GM21619 (cell line): ENCODE results near the gene KIAA1549.
"Not testable (repeated sequence)": the region's sequence is repeated elsewhere in the genome, so short reads cannot be mapped to it uniquely, and the experiment has no call there.

Source experiments
- ATAC-seq: cut with Tn5 transposase; IDR thresholded peaks from one replicate; pipeline ENCODE4 v1.9.1; 2021; ENCODE audit not compliant: unreplicated experiment

KIAA1549 gene

DNA sequence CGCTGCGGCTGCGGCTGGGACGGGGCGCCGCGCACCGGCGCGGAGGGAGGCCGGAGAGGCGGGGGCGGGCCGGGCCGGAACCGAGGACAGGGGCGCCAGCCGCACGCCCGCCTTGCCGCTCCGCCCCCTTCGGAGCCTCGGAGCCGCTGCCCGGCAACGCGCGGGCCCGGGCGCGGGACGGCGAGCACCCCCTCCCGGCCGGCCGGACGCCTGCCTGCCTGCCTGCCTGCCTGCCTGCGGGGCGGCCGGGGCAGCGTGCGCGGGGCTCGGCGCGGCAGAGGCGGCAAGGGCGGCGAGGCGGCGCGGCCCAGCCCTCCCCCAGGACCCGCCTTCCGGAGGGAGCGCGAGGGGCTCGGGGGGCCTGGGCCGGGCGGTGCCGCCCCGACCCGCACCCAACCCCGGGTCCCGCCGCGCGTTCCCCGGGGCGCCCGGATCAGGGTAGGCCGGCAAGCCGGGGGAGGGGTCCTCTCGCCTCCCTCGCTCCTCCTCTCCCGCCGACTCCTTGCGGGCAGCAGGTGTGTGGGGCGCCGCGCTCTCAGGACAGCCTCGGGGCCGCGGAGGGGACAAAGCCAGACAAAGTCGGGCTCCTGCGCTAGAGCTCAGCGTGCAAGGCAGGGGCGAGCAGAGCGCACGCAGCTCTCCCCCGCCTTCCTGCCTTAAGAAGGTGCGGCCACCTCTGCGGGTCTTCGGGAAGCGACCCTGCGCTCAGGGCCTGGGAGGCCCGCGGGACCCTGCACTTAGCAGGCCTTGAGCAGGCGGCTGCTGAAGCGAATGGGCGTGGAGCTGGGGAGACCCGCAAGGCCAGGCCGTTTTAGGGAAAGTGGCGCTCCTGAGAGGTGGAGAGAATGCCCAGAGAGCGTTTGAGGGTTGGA is at the start of gene KIAA1549:
Gene KIAA1549, minus strand, starts transcription at position 58 of the 872 bp plus-strand sequence. CDS start 120 bp downstream, outside the sequence.
- ATAC-seq: peak; percentile 79

GRCh38 chr7:139029353-139029752 is 48.2 kb upstream of the KIAA1549 start:
- ATAC-seq: no peak

DNA sequence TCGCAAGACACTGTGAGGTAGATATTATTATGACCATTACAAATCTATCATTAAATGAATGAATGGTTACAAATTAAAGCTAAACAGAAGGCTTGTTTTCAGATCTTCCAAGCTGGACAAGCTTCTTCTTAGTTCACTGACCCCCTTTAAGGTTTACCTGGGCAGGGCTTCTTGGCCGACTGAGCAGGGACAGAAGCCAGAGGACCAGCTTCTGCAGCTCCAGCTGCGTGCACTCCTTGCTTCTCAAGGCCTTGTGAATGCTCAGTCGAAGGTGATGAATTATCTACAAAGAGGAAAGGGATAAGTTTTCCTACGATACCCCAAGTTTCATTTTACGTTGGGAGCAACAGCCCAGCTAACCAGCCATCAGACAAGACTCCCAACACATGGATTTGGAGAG is 45.4 kb upstream of the KIAA1549 start:
- ATAC-seq: no peak

GRCh38 chr7:139025861-139026260 is 44.7 kb upstream of the KIAA1549 start:
- not testable (repeated sequence) for ATAC-seq

DNA sequence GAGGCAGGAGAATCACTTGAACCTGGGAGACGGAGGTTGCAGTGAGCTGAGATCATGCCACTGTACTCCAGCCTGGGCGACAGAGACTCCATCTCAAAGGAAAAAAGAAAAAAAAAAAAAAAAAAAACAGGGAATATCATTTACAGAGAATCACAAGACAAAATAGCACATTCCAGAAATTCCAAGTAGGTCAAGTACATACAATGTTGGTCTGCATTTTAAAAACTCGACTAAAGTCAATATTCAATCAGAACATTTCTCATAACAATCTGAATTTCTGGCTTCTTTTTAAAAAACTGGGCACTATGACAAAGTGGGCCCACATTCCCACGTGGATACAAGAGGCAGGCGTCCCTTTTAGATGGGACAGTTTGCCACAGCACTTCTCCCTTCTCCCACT is 41.9 kb upstream of the KIAA1549 start:
- ATAC-seq: no peak

DNA sequence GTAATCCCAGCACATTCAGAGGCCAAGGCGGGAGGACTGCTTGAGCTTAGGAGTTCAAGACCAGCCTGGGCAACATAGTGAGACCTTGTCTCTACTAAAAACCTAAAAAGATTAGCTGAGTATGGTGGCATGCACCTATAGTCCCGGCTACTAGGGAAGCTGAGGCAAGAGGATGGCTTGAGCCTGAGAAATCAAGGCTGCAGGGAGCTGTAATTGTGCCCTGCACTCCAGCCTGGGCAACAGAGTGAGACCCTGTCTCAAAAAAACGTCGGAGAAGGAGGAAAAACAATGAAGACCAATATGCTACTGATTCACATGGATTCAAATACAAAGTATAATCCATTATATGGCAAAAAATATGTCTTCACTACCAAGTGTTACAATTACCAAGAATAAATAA is 41.1 kb upstream of the KIAA1549 start:
- ATAC-seq: no peak

DNA sequence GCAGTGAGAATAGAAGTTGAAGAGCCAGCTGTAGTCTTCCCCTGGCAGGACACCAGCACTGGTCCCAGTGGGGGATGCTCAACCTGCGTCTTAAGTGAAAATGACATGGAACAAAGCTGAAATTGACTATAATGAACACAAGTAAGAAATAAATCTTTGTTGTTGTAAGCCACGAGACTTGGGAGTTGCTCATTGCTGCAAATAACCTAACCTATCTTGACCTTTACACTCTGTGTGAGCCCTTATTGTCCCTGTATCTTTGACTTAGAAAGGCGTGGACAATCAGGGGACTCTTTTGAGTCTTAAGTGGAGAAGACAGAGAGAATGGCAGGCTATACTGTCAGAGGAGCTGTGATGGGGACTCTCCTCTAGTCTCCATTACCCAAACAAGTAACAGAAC is 37.7 kb upstream of the KIAA1549 start:
- ATAC-seq: no peak

DNA sequence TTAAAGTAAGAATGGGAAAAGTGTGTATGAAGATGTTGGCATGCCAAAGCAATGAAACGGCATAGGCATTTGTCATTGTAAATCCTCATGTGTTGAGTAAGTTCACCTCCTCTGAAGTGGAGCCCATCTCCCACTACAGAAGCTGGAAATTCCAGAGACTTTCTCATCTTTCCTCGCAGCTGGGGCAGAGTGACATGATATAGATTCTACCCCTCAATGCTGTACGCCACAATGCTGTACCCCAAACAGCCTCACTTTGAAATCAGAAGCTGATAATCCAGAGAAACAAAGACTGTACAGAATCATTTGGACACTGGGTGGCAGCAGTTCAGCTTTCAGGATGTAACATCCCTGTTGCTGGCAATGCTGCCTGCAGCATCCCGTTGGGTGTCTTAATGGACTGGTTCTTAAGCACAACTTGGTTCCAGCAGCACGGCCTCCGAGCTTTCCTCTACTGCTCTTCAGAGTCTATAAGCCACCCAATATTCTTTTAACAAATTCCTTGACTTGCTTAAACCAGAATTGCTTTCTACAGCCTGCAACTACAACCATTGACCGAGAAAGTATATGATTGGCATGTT is 35.8 kb upstream of the KIAA1549 start:
- peak; percentile 92 for ATAC-seq

- ATAC-seq: no peak
Measured at GRCh38 chr7:139011373-139011772, 30.2 kb upstream of the KIAA1549 start.

DNA sequence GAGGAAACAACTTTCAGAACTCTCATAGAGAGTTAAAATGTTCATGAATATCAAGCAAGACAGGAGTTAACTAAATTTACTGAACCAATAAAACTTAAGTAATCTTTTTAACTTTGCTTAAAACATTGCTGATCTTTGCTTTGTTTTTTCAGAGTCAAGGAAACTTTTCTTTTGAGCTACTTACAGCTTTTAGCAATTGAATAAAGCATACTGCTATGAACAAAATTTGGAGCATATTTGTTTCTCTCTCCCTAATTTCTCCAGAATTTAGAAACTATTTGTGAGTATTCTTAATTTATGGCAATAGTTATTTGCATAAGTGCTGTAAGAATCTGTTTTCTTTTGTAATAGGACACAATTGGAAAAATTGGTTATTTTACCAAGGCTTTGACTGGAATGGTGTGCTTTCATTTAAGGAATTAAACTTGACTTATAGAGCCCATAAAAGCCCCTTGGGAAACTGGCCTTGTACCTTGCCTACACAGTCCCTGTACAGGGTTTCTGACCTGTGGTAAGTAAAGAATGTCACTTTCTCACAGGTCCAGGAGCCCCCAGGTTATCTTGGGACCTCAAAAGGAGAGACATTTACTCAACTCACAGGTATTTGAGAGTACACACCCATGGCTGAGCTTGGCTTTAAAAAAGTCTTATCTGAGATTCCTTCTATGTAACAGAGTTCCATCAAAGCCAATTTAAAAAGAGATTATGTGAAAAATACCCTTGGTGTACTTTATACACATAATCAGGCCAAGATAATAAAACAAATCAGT is 23.3 kb upstream of the KIAA1549 start:
- ATAC-seq: no peak

GRCh38 chr7:138999414-138999813 is 18.2 kb upstream of the KIAA1549 start:
- ATAC-seq: no peak

- no peak for ATAC-seq
Measured at GRCh38 chr7:138992052-138992531, 10.9 kb upstream of the KIAA1549 start.

GRCh38 chr7:138987686-138988085 is 6.5 kb upstream of the KIAA1549 start:
- ATAC-seq: no peak

- ATAC-seq: no peak
Measured at GRCh38 chr7:138982204-138982623, 1.0 kb upstream of the KIAA1549 start.

DNA sequence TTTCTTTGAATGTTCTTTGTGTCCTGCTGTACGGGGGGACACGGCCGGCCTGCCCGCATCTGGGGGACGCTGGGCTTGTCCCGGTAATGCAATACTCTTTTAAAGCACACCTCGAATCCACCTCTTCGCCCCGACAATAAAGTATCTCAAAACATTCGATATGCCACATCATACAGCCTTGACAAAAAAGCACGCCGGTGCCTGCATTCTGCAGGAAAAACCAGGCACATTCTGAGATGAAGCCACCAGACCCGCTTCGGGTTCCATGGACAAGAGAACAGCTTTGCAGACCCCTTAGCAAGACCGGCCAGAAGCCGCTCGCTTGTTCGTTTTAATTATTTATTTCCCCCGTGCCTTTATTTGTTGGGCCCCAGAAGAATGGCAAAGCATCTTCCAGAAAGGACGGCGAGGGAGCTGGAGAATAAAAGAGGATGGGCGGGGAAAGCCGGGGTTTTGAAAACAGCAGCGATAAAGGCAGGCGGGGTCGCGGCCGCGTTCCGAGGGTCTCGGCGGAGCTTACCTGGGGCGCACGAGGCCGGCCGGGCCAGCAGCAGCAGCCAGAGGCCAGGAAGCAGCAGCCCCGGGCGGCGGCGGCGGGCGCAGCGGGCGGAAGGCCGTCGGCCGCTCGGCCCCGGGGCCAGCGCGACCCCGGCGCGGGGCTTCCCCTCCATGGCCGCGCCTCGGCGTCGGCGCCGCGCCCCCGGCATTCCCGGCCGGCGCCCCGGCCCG is 462 bp downstream of the KIAA1549 start:
- peak; percentile 46 for ATAC-seq

DNA sequence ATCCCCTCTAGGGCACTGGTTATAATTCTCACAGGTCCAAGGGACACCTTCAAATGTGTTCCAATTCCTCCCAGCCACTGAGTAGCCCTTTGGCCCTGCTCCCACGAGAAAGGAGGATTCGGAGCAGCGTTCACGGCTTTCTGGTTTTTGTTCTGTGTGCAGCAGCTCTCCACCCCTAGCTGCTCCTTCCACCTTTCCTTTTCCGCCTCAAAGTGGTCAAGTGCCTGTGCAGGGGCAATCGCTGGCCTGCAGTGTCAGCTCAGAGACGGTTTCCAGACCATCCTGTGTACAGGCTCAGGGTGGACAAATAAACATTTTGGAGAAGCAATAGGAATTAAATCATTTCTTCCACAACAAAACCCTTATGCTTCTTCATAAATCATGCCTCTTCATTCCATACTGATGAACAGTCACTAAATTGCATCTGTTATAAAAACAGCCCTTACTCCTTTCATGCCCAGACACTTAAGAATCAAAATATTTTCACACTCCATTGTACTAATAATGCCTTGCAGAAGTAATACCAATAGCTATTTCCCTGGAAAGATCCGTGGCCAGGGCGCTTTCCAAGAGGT is 1.1 kb downstream of the KIAA1549 start:
- ATAC-seq: no peak

DNA sequence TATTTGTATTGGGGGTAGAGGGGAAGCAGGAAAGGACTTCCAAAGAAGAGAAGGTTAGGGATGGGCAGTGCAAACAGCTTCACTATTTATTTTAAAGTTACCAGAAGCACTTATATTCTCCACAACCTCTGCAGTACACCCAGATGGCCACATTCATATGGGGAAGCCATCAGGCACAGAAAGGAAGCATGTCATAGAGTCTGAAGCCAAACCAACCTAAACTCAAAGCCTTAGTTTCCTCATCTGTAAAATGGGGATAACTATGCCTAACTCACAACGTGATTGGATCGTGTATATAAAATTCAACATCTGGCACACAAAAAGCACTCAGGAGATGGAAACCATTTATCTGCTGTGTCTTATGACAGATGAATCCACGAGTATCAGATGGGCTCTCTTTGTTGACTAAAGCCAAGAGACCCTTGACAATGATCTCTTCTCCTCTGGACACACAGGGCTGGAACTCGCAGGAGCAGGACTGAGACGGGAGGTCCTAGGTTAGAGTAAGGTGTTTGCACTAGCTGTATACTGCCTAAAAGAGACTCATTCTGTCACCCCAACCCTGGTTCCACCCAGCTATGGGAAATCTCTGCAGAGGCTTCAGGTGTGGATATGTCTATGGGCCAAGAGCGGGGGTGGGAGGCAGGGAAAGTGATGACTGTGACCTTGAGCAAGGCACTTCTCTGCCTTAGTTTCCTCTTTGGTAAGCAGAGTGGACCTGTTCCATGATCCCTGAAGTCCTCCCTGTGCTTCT is 1.8 kb downstream of the KIAA1549 start:
- ATAC-seq: no peak

- ATAC-seq: no peak
Measured at GRCh38 chr7:138978541-138979184, 2.5 kb downstream of the KIAA1549 start.

GRCh38 chr7:138976161-138976560 is 5.0 kb downstream of the KIAA1549 start:
- ATAC-seq: not testable (repeated sequence)
